ENCODE measurements around the gene LRIG1. TPM values are rescaled to one million over a fixed set of nuclear protein-coding genes. Genes with fewer than 3 reads are reported as not detected.

The LRIG1 gene
- total RNA-seq, 1 donor from 2014 or later: 178 TPM

- peak overlapping the region; percentile 6 for H3K27ac Mint-ChIP-seq (ENCODE audit: unreplicated experiment)
- DNase-seq (ENCODE audit: low read depth, low spot score): no peak
- no peaks in the 10 kb centered on the region for H3K27me3 Mint-ChIP-seq (ENCODE audit: low read depth)
- peaks cover 84% of the 10 kb centered on the region for H3K4me1 Mint-ChIP-seq
- no peaks in the 10 kb centered on the region for H3K36me3 Mint-ChIP-seq (ENCODE audit: low read depth)
- H3K4me3 Mint-ChIP-seq: peak overlapping the region; percentile 29
- TF ChIP-seq, protein P1, sequence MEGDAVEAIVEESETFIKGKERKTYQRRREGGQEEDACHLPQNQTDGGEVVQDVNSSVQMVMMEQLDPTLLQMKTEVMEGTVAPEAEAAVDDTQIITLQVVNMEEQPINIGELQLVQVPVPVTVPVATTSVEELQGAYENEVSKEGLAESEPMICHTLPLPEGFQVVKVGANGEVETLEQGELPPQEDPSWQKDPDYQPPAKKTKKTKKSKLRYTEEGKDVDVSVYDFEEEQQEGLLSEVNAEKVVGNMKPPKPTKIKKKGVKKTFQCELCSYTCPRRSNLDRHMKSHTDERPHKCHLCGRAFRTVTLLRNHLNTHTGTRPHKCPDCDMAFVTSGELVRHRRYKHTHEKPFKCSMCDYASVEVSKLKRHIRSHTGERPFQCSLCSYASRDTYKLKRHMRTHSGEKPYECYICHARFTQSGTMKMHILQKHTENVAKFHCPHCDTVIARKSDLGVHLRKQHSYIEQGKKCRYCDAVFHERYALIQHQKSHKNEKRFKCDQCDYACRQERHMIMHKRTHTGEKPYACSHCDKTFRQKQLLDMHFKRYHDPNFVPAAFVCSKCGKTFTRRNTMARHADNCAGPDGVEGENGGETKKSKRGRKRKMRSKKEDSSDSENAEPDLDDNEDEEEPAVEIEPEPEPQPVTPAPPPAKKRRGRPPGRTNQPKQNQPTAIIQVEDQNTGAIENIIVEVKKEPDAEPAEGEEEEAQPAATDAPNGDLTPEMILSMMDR (conservative IDR thresholded peaks at IDR 0.05): no peak
- no peaks in the 10 kb centered on the region for H3K9me3 Mint-ChIP-seq
These were observed 14.2 kb downstream of the LRIG1 start for GRCh38 chr3:66486646-66487045.

- peaks cover 84% of the 10 kb centered on the region for H3K4me1 Mint-ChIP-seq
- TF ChIP-seq, protein P1 (conservative IDR thresholded peaks at IDR 0.05): no peak
- H3K4me3 Mint-ChIP-seq: peak overlapping the region; percentile 13
- no peaks in the 10 kb centered on the region for H3K36me3 Mint-ChIP-seq (ENCODE audit: low read depth)
- H3K9me3 Mint-ChIP-seq: no peaks in the 10 kb centered on the region
- no peak for DNase-seq (ENCODE audit: low read depth, low spot score)
- H3K27ac Mint-ChIP-seq (ENCODE audit: unreplicated experiment): peak overlapping the region; percentile 5
- H3K27me3 Mint-ChIP-seq (ENCODE audit: low read depth): no peaks in the 10 kb centered on the region
These were observed 14.6 kb downstream of the LRIG1 start for GRCh38 chr3:66486202-66486601.

- Mint-ChIP-seq H3K27ac (ENCODE audit: unreplicated experiment) (peak overlapping the region; percentile 5), H3K9me3 (no peaks in the 10 kb centered on the region), H3K4me3 (peak overlapping the region; percentile 13), H3K36me3 (ENCODE audit: low read depth) (no peaks in the 10 kb centered on the region), H3K27me3 (ENCODE audit: low read depth) (no peaks in the 10 kb centered on the region), H3K4me1 (peaks cover 84% of the 10 kb centered on the region)
- TF ChIP-seq, protein P1 (conservative IDR thresholded peaks at IDR 0.05): no peak
- no peak for DNase-seq (ENCODE audit: low read depth, low spot score)
These were observed 15.4 kb downstream of the LRIG1 start for GRCh38 chr3:66485291-66485968.

GRCh38 chr3:66484106-66484844, 16.5 kb downstream of the LRIG1 start:
- H3K4me3 Mint-ChIP-seq: peak overlapping the region; percentile 44
- H3K4me1 Mint-ChIP-seq: peaks cover 84% of the 10 kb centered on the region
- no peaks in the 10 kb centered on the region for H3K9me3 Mint-ChIP-seq
- H3K27ac Mint-ChIP-seq (ENCODE audit: unreplicated experiment): no peak overlapping the region
- peaks cover 2% of the 10 kb centered on the region for H3K36me3 Mint-ChIP-seq (ENCODE audit: low read depth)
- DNase-seq (ENCODE audit: low read depth, low spot score): no peak
- TF ChIP-seq, protein P1 (conservative IDR thresholded peaks at IDR 0.05): no peak
- H3K27me3 Mint-ChIP-seq (ENCODE audit: low read depth): no peaks in the 10 kb centered on the region

GRCh38 chr3:66483409-66483906, 17.4 kb downstream of the LRIG1 start:
- TF ChIP-seq, protein P1 (conservative IDR thresholded peaks at IDR 0.05): no peak
- DNase-seq (ENCODE audit: low read depth, low spot score): no peak
- peaks cover 86% of the 10 kb centered on the region for H3K4me1 Mint-ChIP-seq
- peaks cover 2% of the 10 kb centered on the region for H3K36me3 Mint-ChIP-seq (ENCODE audit: low read depth)
- peak overlapping the region; percentile 90 for H3K27ac Mint-ChIP-seq (ENCODE audit: unreplicated experiment)
- peak overlapping the region; percentile 5 for H3K4me3 Mint-ChIP-seq
- no peaks in the 10 kb centered on the region for H3K27me3 Mint-ChIP-seq (ENCODE audit: low read depth)
- no peaks in the 10 kb centered on the region for H3K9me3 Mint-ChIP-seq
